Forelimb muscle (tissue), 1 donor: ENCODE results near the gene STX18. TPM values are rescaled to one million over a fixed set of nuclear protein-coding genes. Genes with fewer than 3 reads are reported as not detected.
"Not testable (repeated sequence)": the region's sequence is repeated elsewhere in the genome, so short reads cannot be mapped to it uniquely, and the experiment has no call there.

Source experiments
- DNase-seq: peaks from one replicate; pipeline ENCODE4 v3.0.0-alpha.2; 2013; ENCODE audit warnings: low read depth
- polyA plus RNA-seq: library from polyadenylated mRNA; unstranded; fragments of 120-200 nt; gene quantifications from one replicate; pipeline ENCODE4 v1.2.1, GENCODE V29; 2013; ENCODE audit not compliant: insufficient read length

The STX18 gene
- polyA plus RNA-seq, 1 donor, result 27.9 TPM

GRCh38 chr4:4555916-4556315 lies 14.1 kb upstream of the STX18 start:
- no peak for DNase-seq

GRCh38 chr4:4554234-4554633 lies 12.4 kb upstream of the STX18 start:
- DNase-seq, result no peak

DNA sequence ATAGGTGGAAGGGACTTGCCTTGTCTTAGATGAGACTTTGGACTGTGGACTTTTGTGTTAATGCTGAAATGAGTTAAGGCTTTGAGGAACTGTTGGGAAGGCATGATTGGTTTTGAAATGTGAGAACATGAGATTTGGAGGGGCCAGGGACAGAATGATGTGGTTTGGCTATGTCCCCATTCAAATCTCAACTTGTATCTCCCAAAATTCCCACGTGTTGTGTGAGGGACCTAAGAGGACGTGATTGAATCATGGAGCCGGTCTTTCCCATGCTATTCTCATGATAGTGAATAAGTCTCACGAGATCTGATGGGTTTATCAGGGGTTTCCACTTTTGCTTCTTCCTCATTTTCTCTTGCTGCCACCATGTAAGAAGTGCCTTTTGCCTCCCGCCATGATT lies 10.2 kb upstream of the STX18 start:
- DNase-seq, result not testable (repeated sequence)

DNA sequence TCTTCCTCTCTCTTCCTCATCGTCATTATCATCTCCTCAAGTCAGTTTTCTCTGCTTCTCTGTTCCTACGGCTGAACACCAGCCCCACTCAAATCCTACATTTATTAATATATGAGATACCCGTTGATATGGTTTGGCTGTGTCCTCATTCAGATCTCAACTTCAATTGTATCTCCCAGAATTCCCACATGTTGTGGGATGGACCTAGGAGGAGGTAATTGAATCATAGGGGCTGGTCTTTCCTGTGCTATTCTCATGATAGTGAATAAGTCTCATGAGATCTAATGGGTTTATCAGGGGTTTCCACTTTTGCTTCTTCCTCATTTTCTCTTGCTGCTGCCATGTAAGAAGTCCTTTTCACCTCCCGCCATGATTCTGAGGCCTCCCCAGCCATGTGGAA lies 8.3 kb upstream of the STX18 start:
- not testable (repeated sequence) for DNase-seq

GRCh38 chr4:4549534-4549933 lies 7.7 kb upstream of the STX18 start:
- no peak for DNase-seq

GRCh38 chr4:4542774-4543485 lies 1.1 kb upstream of the STX18 start:
- DNase-seq, result no peak

DNA sequence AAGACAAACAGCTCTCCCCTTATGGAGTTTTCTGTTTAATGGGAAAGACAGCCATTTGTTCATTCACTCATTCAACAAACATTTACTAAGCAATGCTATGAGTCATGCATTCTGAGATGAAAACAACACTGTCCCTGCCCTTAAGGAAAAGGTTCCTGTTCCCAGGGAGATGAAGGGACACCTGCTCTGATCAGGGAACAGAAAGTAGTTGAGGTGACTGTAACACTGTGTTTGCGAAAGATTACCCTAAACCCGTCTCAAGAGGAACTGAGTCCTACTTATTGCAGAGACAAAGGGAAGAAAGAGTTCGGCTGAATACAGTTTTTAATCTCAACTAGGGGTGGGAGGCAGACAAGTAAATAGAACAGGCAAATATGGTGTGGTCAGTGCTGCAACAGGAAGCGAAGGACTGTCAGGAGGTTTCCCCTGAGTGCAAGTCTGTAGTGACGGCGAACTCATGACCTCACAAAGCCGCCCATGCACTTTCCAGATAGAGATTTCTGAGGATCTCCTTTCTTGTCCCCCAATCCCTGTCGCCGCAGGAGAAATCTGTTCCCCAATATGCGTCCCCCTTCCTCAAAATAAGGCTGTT lies 712 bp downstream of the STX18 start:
- DNase-seq, result no peak

GRCh38 chr4:4539481-4539880 lies 2.4 kb downstream of the STX18 start:
- DNase-seq, result no peak

DNA sequence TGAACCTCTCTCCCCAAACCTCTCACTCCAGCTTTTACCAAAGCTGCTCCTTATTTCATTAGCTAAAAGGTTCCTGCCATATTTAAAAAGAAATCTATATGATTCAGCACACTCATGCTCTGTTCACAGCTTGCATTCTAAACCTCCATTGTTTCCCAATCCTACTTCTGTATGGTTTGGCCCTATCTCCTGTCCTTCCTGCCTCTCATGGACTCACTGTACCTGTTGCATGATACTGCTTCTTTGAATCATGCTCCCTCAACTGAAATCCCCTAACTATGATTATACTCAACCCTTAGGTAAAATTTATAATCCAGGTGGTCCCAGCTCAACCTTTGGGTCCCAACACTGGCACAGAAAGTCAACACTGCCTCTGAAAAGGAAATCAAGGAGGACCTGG lies 6.3 kb downstream of the STX18 start:
- no peak for DNase-seq

DNA sequence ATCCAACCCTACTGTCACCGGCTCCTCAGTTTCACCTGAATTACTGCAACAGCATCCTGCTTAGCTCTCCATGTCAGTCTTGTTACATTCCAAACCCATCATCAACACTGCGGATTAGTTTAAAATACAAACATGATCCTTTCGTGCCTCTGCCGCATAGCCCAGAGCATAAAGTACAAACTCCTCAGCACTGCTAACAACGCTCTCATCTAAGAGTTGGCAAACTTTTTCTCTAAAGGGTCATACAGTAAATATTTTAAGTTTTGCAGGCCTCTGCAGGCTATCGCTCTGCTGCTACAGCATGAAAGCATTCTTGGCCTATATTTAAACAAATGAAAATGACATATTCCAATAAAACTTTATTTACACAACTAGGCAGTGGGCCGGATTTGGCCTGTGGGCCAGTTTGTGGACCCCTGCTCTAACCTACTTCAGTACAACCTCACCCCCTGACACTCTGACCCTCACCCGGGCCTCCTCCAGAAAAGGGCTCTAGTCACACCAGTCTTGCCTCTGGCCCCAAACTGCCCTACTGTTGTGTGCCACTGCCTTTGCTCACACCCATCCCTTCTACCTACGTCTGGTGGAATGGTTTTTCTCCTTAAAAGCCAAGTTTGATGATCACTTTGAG lies 7.2 kb downstream of the STX18 start:
- no peak for DNase-seq

DNA sequence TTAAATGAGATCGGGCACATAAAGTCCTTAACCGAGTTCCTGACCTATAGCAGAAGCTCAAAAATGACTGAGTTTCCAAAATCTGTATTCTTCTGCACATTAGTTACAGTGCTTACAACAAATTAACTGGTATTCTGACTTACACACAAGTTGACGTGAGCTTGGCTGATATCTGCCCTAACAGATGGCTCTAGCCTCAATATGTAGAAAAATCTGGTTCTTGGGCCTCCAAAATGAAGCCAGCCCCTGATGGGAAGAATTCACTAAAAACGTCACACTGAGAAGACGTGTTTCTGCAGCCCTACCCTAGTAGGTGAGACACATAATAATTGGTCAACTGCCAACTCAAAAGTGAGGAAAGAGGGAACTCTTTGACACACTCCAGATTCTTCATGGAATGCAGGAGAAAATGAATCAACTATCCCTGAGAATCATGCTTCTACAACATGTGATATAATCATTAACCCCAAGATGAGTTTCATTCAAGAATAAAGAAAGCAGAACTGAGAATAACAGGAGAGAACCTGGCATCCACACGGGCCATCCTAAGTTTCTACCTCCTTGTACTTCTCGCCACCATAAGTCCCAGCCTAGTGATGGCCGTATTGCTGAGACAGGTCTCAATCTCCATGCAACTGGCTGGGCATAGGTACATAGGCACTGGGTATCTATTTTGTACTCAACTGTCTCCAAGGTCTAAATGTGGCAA lies 8.2 kb downstream of the STX18 start:
- DNase-seq, result no peak

GRCh38 chr4:4532371-4533154 lies 9.3 kb downstream of the STX18 start:
- no peak for DNase-seq

DNA sequence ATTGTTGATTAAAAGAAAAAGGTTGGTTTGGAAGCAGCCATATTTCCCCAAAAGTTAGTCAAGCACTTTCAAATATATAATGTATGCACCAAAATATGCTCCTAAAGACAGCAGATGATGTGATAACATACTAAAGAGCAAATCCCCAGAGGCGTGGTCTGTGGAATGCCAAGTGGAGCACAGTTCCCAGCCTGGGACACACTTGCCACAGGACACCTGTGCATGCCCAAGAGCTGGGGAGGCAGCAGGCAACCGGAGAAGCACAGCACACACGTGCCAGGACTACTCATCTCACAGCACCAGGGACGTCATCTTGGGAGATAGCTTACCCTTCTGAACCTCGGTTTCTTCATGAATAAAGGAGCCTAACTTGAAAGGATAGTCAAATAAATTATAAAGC lies 12.5 kb downstream of the STX18 start:
- DNase-seq, result no peak

- DNase-seq, result no peak
These were observed 15.4 kb downstream of the STX18 start for GRCh38 chr4:4526401-4526800.

GRCh38 chr4:4524364-4524763 lies 17.5 kb downstream of the STX18 start:
- DNase-seq, result no peak

DNA sequence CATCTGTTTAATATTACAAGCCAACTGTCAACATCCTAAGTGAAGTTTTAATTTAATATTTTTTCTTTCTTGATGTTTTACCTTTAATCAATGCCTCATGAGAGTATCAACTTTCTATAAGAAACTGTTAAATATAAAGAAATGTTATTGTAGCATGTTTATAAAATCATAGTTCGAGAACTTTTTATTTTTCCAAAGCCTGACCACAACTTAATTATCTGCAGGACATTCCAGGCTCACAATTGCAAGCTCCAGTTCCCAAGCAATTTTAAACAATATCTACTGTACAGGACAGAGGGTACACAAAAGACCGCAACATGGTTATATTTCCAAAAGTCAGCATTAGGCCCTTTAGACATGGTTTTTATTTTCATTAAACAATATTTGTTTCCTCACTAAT lies 20.1 kb downstream of the STX18 start:
- DNase-seq, result no peak

DNA sequence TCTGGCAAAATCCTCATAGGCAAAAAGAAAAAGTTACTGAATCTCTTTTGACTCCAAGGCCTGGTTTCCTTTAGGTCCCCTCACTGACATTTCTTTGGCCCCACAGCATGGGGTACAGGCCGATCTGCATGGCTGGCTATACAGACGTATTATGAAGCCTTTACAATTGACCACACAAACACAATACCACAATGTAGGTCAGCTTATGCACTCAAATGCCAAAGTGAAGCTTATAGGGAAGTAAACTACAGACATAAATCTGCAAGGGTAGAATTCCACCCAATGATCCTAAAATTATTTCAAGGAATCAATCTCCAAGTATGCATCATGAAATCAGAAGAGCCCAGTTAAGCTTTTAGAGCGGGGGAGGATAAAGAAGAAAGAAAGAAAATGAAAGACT lies 20.7 kb downstream of the STX18 start:
- no peak for DNase-seq

GRCh38 chr4:4519297-4519894 lies 22.5 kb downstream of the STX18 start:
- DNase-seq, result no peak

DNA sequence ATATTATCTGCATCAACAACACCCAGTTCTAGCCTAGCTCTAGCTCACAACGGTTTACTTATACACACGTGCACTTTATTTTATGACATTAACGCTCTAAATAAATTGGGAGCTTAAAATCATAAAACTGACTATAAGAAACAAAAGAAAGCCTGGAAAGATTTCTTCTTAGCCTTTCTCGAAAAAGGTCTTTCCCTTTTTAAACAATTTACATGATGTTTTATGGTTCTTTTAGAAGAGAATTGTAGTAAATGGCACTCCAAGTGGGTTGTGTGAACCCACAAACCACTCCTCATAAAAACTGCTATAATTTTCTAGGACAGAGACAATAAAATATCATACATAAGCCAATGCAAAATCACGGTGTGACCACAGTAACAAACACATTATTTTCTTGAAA lies 23.1 kb downstream of the STX18 start:
- no peak for DNase-seq

DNA sequence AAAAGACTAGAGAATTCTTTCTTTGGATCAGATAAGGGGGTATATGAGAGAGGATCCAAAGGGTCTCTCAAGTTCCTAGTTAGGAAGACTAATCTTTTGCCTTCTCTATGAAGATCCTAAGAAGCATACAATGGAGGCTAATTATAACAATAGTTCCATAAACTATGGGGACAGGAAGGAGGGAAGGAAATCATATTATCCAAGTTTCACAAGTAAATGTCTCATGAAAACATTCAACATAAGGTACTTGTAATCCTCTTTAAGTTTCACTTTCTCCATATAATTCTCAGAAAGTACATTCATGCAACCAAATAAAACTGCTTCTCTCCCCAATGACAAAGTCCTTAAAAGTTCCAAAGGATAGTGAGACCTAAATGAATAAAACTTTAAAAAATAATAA lies 27.1 kb downstream of the STX18 start:
- DNase-seq, result no peak

GRCh38 chr4:4512282-4512681 lies 29.6 kb downstream of the STX18 start:
- DNase-seq, result no peak
